Mesenchymal stem cell (in vitro differentiated cells and primary cell): ENCODE measurements around the gene MICOS13.

Experiments
- DNase-seq: peaks from one replicate; pipeline ENCODE4 v3.0.0-alpha.2; 2013
- H2AFZ ChIP-seq: one replicate; pipeline ENCODE4 v1.6.1; 2013; ENCODE audit warnings: low read depth, mild to moderate bottlenecking, control low read depth, inconsistent platforms, low read length, moderate library complexity
- H2AK5ac ChIP-seq: 2 replicates; pipeline ENCODE4 v1.6.1; 2013; ENCODE audit warnings: low read length, moderate library complexity, mild to moderate bottlenecking, inconsistent platforms; ENCODE audit not compliant: severe bottlenecking
- H2BK120ac ChIP-seq: one replicate; pipeline ENCODE4 v1.6.1; 2013; ENCODE audit warnings: low read depth, mild to moderate bottlenecking, inconsistent platforms, low read length, moderate library complexity
- H2BK12ac ChIP-seq, 2 experiments: one replicate each; pipeline ENCODE4 v1.6.1; 2013; ENCODE audit warnings: inconsistent platforms in 2 of 2, low read length in 2 of 2, mild to moderate bottlenecking in 2 of 2, moderate library complexity in 2 of 2, control low read depth in 1 of 2
- H2BK15ac ChIP-seq: one replicate; pipeline ENCODE4 v1.6.1; 2013; ENCODE audit warnings: mild to moderate bottlenecking, low read depth, inconsistent platforms; ENCODE audit not compliant: poor library complexity, severe bottlenecking
- H2BK5ac ChIP-seq: 2 replicates; pipeline ENCODE4 v1.6.1; 2013; ENCODE audit warnings: low read depth, mild to moderate bottlenecking, low read length, control low read depth, inconsistent platforms; ENCODE audit not compliant: poor library complexity, severe bottlenecking
- H3K14ac ChIP-seq, 2 experiments: one replicate each; pipeline ENCODE4 v1.6.1; 2013; ENCODE audit warnings: inconsistent platforms in 2 of 2, low read length in 2 of 2, control low read depth in 1 of 2, mild to moderate bottlenecking in 1 of 2, moderate library complexity in 1 of 2
- H3K18ac ChIP-seq, 2 experiments: one replicate each; pipeline ENCODE4 v1.6.1; 2013; ENCODE audit warnings: inconsistent platforms in 2 of 2, low read length in 2 of 2, control low read depth in 1 of 2, low read depth in 1 of 2, mild to moderate bottlenecking in 1 of 2
- H3K23ac ChIP-seq, 2 experiments: one replicate each; pipeline ENCODE4 v1.6.1; 2013; ENCODE audit warnings: inconsistent platforms in 2 of 2, low read length in 2 of 2, mild to moderate bottlenecking in 2 of 2, moderate library complexity in 2 of 2, control low read depth in 1 of 2
- H3K27ac ChIP-seq: 2 replicates; pipeline ENCODE4 v1.5.1; 2013; ENCODE audit warnings: mild to moderate bottlenecking, moderate library complexity, low read length, control low read depth, inconsistent platforms; ENCODE audit not compliant: poor library complexity, severe bottlenecking
- H3K27me3 ChIP-seq, 2 experiments: 2 replicates each; pipeline versions ENCODE4 v1.6.1 to v1.7.0; 2013; ENCODE audit warnings: low read length in 2 of 2, mild to moderate bottlenecking in 2 of 2, moderate library complexity in 2 of 2, control low read depth in 1 of 2, inconsistent platforms in 1 of 2; ENCODE audit not compliant: control insufficient read depth in 1 of 2, insufficient read depth in 1 of 2
- H3K36me3 ChIP-seq, 2 experiments: 2 replicates each; pipeline versions ENCODE4 v1.6.1 to v1.7.0; 2013; ENCODE audit warnings: low read length in 2 of 2, control low read depth in 1 of 2, inconsistent platforms in 1 of 2, low read depth in 1 of 2, mild to moderate bottlenecking in 1 of 2; ENCODE audit not compliant: insufficient read depth in 2 of 2, control insufficient read depth in 1 of 2
- H3K4ac ChIP-seq, 2 experiments: one replicate each; pipeline ENCODE4 v1.6.1; 2013; ENCODE audit warnings: inconsistent platforms in 2 of 2, low read length in 2 of 2, mild to moderate bottlenecking in 2 of 2, moderate library complexity in 2 of 2, control low read depth in 1 of 2, low read depth in 1 of 2
- H3K4me1 ChIP-seq: 2 replicates; pipeline ENCODE4 v1.6.1; 2013; ENCODE audit warnings: low read depth, low read length, control low read depth; ENCODE audit not compliant: control insufficient read depth, insufficient read depth
- H3K4me2 ChIP-seq: 2 replicates; pipeline ENCODE4 v1.6.1; 2013; ENCODE audit warnings: low read length, mild to moderate bottlenecking, inconsistent platforms; ENCODE audit not compliant: poor library complexity, severe bottlenecking
- H3K4me3 ChIP-seq, 2 experiments: 2 replicates each; pipeline versions ENCODE4 v1.5.1 to v1.7.0; 2013; ENCODE audit warnings: low read length in 2 of 2, mild to moderate bottlenecking in 2 of 2, control low read depth in 1 of 2, low read depth in 1 of 2; ENCODE audit not compliant: insufficient read depth in 1 of 2
- H3K79me1 ChIP-seq: replicated peaks from 2 replicates; pipeline ENCODE4 v1.6.1; 2013; ENCODE audit warnings: mild to moderate bottlenecking, control low read depth, low read length, inconsistent platforms; ENCODE audit not compliant: poor library complexity, severe bottlenecking
- H3K9ac ChIP-seq: 2 replicates; pipeline ENCODE4 v1.7.0; 2013; ENCODE audit warnings: mild to moderate bottlenecking, low read length, moderate library complexity
- H3K9me3 ChIP-seq: 2 replicates; pipeline ENCODE4 v1.7.0; 2013; ENCODE audit warnings: mild to moderate bottlenecking, low read length; ENCODE audit not compliant: control insufficient read depth
- H4K8ac ChIP-seq: one replicate; pipeline ENCODE4 v1.6.1; 2013; ENCODE audit warnings: inconsistent platforms, mild to moderate bottlenecking, low read length, moderate library complexity
- H4K91ac ChIP-seq: one replicate; pipeline ENCODE4 v1.6.1; 2013; ENCODE audit warnings: mild to moderate bottlenecking, low read length, inconsistent platforms
- WGBS: methylation state at CpG from one replicate; pipeline ENCODE4 v1.1.7; 2013; ENCODE audit warnings: mixed read lengths; 5-methylcytosine and 5-hydroxymethylcytosine counted together

The MICOS13 gene

DNA sequence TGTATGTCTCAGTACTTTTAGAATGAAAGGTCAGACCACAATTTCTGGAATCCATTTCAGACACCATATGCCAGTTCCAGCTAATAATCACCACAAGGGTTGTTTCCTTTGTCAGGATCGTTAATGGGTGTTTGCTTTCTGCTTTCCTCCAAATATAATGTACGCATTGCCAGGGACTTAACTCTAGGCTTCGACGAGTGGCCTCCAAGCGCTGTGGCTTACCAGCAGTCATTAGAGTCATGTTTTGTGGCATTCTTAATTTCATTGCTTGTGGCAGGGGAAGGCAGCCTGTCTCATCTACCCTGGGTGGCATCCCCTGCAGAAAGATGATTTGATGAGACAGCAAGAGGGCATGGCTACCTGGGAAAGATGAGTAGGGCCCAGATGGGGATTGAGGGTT, 34.9 kb downstream of the MICOS13 start:
- Histone ChIP-seq H3K27ac (no peak overlapping the region), H2BK5ac (no peak overlapping the region), H3K14ac (no peak overlapping the region), H3K27me3 (no peaks in the 10 kb centered on the region), H2AFZ (no peak overlapping the region), H3K79me1 (peaks cover 28% of the 10 kb centered on the region), H3K4me2 (no peak overlapping the region), H3K9ac (no peak overlapping the region), H3K4ac (no peak overlapping the region), H2BK12ac (no peak overlapping the region), H2BK15ac (no peak overlapping the region), H3K4me3 (no peak overlapping the region), H3K4me1 (peaks cover 3% of the 10 kb centered on the region), H4K91ac (no peak overlapping the region), H3K18ac (no peak overlapping the region), H3K36me3 (peaks cover 43 to 84% of the 10 kb centered on the region in 2 experiments), H3K23ac (no peak overlapping the region), H2AK5ac (no peak overlapping the region), H2BK120ac (no peak overlapping the region), H4K8ac (no peak overlapping the region), H3K9me3 (no peaks in the 10 kb centered on the region)
- DNase-seq = no peak
- 95% methylated on average over 5 of the region's 5 CpGs for WGBS

DNA sequence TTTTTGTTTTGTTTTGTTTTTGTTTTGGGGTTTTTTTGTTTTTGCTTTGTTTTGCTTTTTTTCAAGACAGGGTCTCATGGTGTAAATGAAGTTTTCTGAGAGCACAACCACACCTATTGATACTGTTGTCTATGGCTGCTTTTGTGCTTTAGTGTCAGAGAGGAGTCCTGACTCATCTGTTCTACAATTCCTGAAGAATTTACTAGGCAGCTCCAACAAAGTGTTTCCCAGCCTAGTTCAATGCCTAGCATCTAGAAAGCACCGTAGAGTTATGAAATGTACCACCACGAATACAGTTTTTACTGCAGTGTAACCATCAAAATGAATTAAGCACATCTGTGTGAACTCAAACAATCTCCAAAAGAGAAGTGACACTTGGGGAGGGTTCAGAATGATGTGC, 36.3 kb downstream of the MICOS13 start:
- Histone ChIP-seq H4K91ac (no peak overlapping the region), H3K4me1 (peaks cover 3% of the 10 kb centered on the region), H3K14ac (no peak overlapping the region), H3K9ac (no peak overlapping the region), H2BK5ac (no peak overlapping the region), H2BK15ac (no peak overlapping the region), H3K4me3 (no peak overlapping the region), H2BK120ac (no peak overlapping the region), H3K36me3 (peaks cover 35 to 75% of the 10 kb centered on the region in 2 experiments), H3K18ac (no peak overlapping the region), H3K9me3 (no peaks in the 10 kb centered on the region), H2BK12ac (no peak overlapping the region), H4K8ac (no peak overlapping the region), H3K4me2 (no peak overlapping the region), H3K27me3 (no peaks in the 10 kb centered on the region), H3K23ac (no peak overlapping the region), H3K4ac (no peak overlapping the region), H3K27ac (no peak overlapping the region), H3K79me1 (peaks cover 22% of the 10 kb centered on the region), H2AFZ (no peak overlapping the region), H2AK5ac (no peak overlapping the region)
- DNase-seq = no peak
- 94% methylated on average over 2 of the region's 2 CpGs for WGBS

DNA sequence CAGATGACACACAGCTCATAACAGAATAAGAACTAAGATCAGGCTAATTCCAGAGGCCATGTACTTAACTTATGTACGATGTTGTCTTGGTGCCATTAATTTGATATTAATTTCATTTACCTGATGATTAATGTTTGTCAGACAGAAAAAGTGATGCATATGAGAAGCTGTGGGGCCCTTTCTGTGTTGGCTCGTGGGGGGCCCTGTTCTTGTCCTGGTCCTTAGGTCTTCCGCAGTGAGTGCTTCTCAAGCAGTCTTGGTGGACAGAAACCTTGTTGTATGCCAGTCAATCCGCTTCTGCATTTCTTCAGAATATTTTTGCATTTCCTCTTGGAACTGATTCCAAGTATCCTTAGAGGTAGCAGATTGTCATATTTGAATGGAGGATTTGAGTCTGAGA, 37.3 kb downstream of the MICOS13 start:
- Histone ChIP-seq H3K4me2 (no peak overlapping the region), H3K14ac (no peak overlapping the region), H3K18ac (no peak overlapping the region), H3K27ac (no peak overlapping the region), H2BK120ac (no peak overlapping the region), H2BK15ac (no peak overlapping the region), H3K27me3 (no peaks in the 10 kb centered on the region), H3K4me3 (no peak overlapping the region), H4K91ac (no peak overlapping the region), H3K9ac (no peak overlapping the region), H3K9me3 (no peaks in the 10 kb centered on the region), H3K23ac (no peak overlapping the region), H3K4me1 (peaks cover 3% of the 10 kb centered on the region), H3K36me3 (peaks cover 35 to 69% of the 10 kb centered on the region in 2 experiments), H2BK12ac (no peak overlapping the region), H3K79me1 (peaks cover 22% of the 10 kb centered on the region), H4K8ac (no peak overlapping the region), H2BK5ac (no peak overlapping the region), H2AK5ac (no peak overlapping the region), H2AFZ (no peak overlapping the region), H3K4ac (no peak overlapping the region)
- no peak for DNase-seq
- WGBS = 100% methylated on average over 3 of the region's 4 CpGs

DNA sequence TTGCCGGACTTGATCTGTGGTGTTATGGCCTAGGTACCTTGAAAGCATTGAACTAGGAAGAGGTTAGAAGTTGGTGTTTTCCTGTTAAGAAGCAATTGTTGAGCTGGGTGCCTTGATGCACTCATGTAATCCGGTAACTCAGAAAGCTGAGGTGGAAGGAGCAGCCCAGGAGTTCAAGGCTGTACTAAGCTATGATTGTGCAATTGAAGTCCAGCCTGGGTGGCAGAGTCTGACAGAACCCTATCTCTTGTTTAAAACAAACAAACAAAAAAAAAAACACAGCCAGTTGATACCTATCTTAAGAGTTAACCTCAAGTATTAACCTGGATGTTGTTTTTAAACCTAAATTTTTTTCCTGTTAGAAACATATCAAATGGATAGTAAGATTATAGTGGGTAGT, 38.1 kb downstream of the MICOS13 start:
- Histone ChIP-seq H4K91ac (no peak overlapping the region), H3K4me3 (no peak overlapping the region), H3K9me3 (no peaks in the 10 kb centered on the region), H2BK120ac (no peak overlapping the region), H2BK12ac (no peak overlapping the region), H4K8ac (no peak overlapping the region), H3K27ac (no peak overlapping the region), H3K79me1 (peaks cover 16% of the 10 kb centered on the region), H3K9ac (no peak overlapping the region), H3K27me3 (no peaks in the 10 kb centered on the region), H3K18ac (no peak overlapping the region), H2BK15ac (no peak overlapping the region), H3K4me2 (no peak overlapping the region), H2AFZ (no peak overlapping the region), H2BK5ac (no peak overlapping the region), H3K36me3 (peaks cover 29 to 65% of the 10 kb centered on the region in 2 experiments), H3K4ac (no peak overlapping the region), H3K14ac (no peak overlapping the region), H3K23ac (no peak overlapping the region), H3K4me1 (peaks cover 3% of the 10 kb centered on the region), H2AK5ac (no peak overlapping the region)
- WGBS = 100% methylated on average over 2 of the region's 2 CpGs
- DNase-seq = no peak
